ENCODE data around the gene PRPSAP1. TPM values are rescaled to one million over a fixed set of nuclear protein-coding genes. Genes with fewer than 3 reads are reported as not detected.
A peak's percentile ranks its signal among the peaks of the same experiment; 100 is the strongest.

Gene PRPSAP1
- polyA plus RNA-seq, 3 donors = 45.8 to 58.2 (median 51.2) TPM

- peaks cover 13 to 16% of the 10 kb centered on the region in 2 donors for H3K36me3 ChIP-seq (replicated peaks in 1 of 2; ENCODE audit: control insufficient read depth in 1 of 2, insufficient read depth in 2 of 2, low read length in 2 of 2)
- H3K9me3 ChIP-seq (replicated peaks in 1 of 2; ENCODE audit: control insufficient read depth in 1 of 2, insufficient read depth in 1 of 2, low read length in 2 of 2) = no peaks in the 10 kb centered on the region
- H2AFZ ChIP-seq (ENCODE audit: insufficient read depth, low read depth, low read length, poor library complexity, severe bottlenecking) = no peak overlapping the region
- Mint-ChIP-seq H3K4me3 (peak overlapping the region; percentile 70 to 77), H3K27ac (peak overlapping the region in 4 of 7 donors; percentile 13 to 63 (median 55)), H3K9me3 (no peaks in the 10 kb centered on the region), H3K36me3 (peaks cover 22 to 26% of the 10 kb centered on the region in 2 donors), H3K27me3 (ENCODE audit: low read depth in 3 of 3) (peaks cover 0 to 3% (median 2%) of the 10 kb centered on the region in 3 donors), H3K4me1 (peaks cover 55% of the 10 kb centered on the region)
- H4K20me1 ChIP-seq (ENCODE audit: insufficient read depth, low read length) = peaks cover 27% of the 10 kb centered on the region
- peak overlapping the region; percentile 73 for H3K9ac ChIP-seq (ENCODE audit: insufficient read depth, low read length, poor library complexity, severe bottlenecking)
- intact Hi-C loops (cut with micrococcal nuclease) = loop anchor here in 1 of 2 donors (10.0 kb wide), 1 partner anchor 47 kb away; no protein-coding TSS in a partner anchor
- peak overlapping the region; percentile 91 for H3K4me2 ChIP-seq (replicated peaks; ENCODE audit: extremely low read depth, low read length, poor library complexity, severe bottlenecking)
- H3K27ac ChIP-seq (ENCODE audit: low read depth in 1 of 2, low read length in 2 of 2) = peak overlapping the region; percentile 47 to 74
- peak overlapping the region; percentile 33 to 79 (median 53) for H3K4me3 ChIP-seq (replicated peaks in 1 of 3; ENCODE audit: low read depth in 2 of 3, low read length in 3 of 3)
- WGBS (ENCODE audit: insufficient coverage) = 24% methylated on average over 23 of the region's 38 CpGs
- H3K4me1 ChIP-seq (ENCODE audit: control insufficient read depth in 1 of 2, insufficient read depth in 2 of 2, low read length in 2 of 2) = peaks cover 63 to 69% of the 10 kb centered on the region in 2 donors
- peaks cover 34% of the 10 kb centered on the region for H3K79me2 ChIP-seq (ENCODE audit: insufficient read depth, low read length)
- no peaks in the 10 kb centered on the region for H3K27me3 ChIP-seq (ENCODE audit: control insufficient read depth in 2 of 2, insufficient read depth in 2 of 2, low read length in 2 of 2)
- DNase-seq = peak in 1 of 3 donors; percentile 77
- no peak for TF ChIP-seq CTCF (IDR thresholded peaks at IDR 0.05)
These were observed 81.8 kb downstream of the PRPSAP1 start for GRCh38 chr17:76271669-76272540.

GRCh38 chr17:76270770-76271668 lies 82.7 kb downstream of the PRPSAP1 start:
- peak overlapping the region in 4 of 7 donors; percentile 14 to 63 (median 34) for H3K27ac Mint-ChIP-seq
- Histone ChIP-seq H3K9me3 (replicated peaks in 1 of 2; ENCODE audit: control insufficient read depth in 1 of 2, insufficient read depth in 1 of 2, low read length in 2 of 2) (no peaks in the 10 kb centered on the region), H3K27ac (ENCODE audit: low read depth in 1 of 2, low read length in 2 of 2) (peak overlapping the region; percentile 15 to 74), H3K4me2 (replicated peaks; ENCODE audit: extremely low read depth, low read length, poor library complexity, severe bottlenecking) (peak overlapping the region; percentile 91), H3K4me1 (ENCODE audit: control insufficient read depth in 1 of 2, insufficient read depth in 2 of 2, low read length in 2 of 2) (peaks cover 68 to 76% of the 10 kb centered on the region in 2 donors), H3K9ac (ENCODE audit: insufficient read depth, low read length, poor library complexity, severe bottlenecking) (peak overlapping the region; percentile 73), H3K4me3 (replicated peaks in 1 of 3; ENCODE audit: low read depth in 2 of 3, low read length in 3 of 3) (peak overlapping the region; percentile 33 to 79 (median 53)), H3K36me3 (replicated peaks in 1 of 2; ENCODE audit: control insufficient read depth in 1 of 2, insufficient read depth in 2 of 2, low read length in 2 of 2) (peaks cover 13 to 16% of the 10 kb centered on the region in 2 donors), H4K20me1 (ENCODE audit: insufficient read depth, low read length) (peaks cover 31% of the 10 kb centered on the region), H3K27me3 (ENCODE audit: control insufficient read depth in 2 of 2, insufficient read depth in 2 of 2, low read length in 2 of 2) (no peaks in the 10 kb centered on the region), H2AFZ (ENCODE audit: insufficient read depth, low read depth, low read length, poor library complexity, severe bottlenecking) (no peak overlapping the region), H3K79me2 (ENCODE audit: insufficient read depth, low read length) (peaks cover 43% of the 10 kb centered on the region)
- no peak for DNase-seq
- H3K4me1 Mint-ChIP-seq = peaks cover 58% of the 10 kb centered on the region
- WGBS (ENCODE audit: insufficient coverage) = 94% methylated on average over 7 of the region's 14 CpGs
- TF ChIP-seq CTCF (IDR thresholded peaks at IDR 0.05) = no peak
- peaks cover 0 to 2% (median under 1%) of the 10 kb centered on the region in 3 donors for H3K27me3 Mint-ChIP-seq (ENCODE audit: low read depth in 3 of 3)
- peaks cover 22 to 30% of the 10 kb centered on the region in 2 donors for H3K36me3 Mint-ChIP-seq
- intact Hi-C loops (cut with micrococcal nuclease) = loop anchor here in 1 of 2 donors (10.0 kb wide), 1 partner anchor 46 kb away; no protein-coding TSS in a partner anchor
- H3K4me3 Mint-ChIP-seq = peak overlapping the region; percentile 70 to 72
- H3K9me3 Mint-ChIP-seq = no peaks in the 10 kb centered on the region
